Activated CD4-positive, alpha-beta memory T cell treated with anti-CD3 and anti-CD28 coated beads, Interleukin-2, amount 10 ng/mL, durations not matched to agents 7 days and 5 days (primary cell): ENCODE data around the gene MMP14. TPM values are rescaled to one million over a fixed set of nuclear protein-coding genes. Genes with fewer than 3 reads are reported as not detected.

ENCODE experiments used
- CTCF ChIA-PET: fragments of 350-600 bp; sonication (Branson Sonifier 250); formaldehyde crosslinking; loops from one replicate; lab custom pipeline; 2021; ENCODE audit warnings: antibody characterized with exemption, inconsistent platforms; lab: Charles Lee
- POLR2A ChIA-PET: fragments of 350-600 bp; sonication (Branson Sonifier 250); formaldehyde crosslinking; loops from one replicate; lab custom pipeline; 2021; ENCODE audit warnings: antibody characterized with exemption; lab: Charles Lee
- DNase-seq: peaks from one replicate; pipeline ENCODE4 v3.0.0-alpha.2; 2020
- H3K27ac Mint-ChIP-seq: one replicate; pipeline ENCODE4 v1.8.0; 2021; ENCODE audit warnings: mild to moderate bottlenecking, mixed read lengths
- H3K27me3 Mint-ChIP-seq: one replicate; pipeline ENCODE4 v1.8.0; 2021; ENCODE audit warnings: mixed read lengths
- H3K36me3 Mint-ChIP-seq: one replicate; pipeline ENCODE4 v1.8.0; 2021; ENCODE audit warnings: low read depth, mixed read lengths
- H3K4me1 Mint-ChIP-seq: one replicate; pipeline ENCODE4 v1.8.0; 2021; ENCODE audit warnings: mixed read lengths
- H3K4me3 Mint-ChIP-seq: one replicate; pipeline ENCODE4 v1.8.0; 2021; ENCODE audit warnings: mild to moderate bottlenecking, mixed read lengths
- H3K9me3 Mint-ChIP-seq: one replicate; pipeline ENCODE4 v1.8.0; 2021; ENCODE audit warnings: mixed read lengths
- total RNA-seq, 2 experiments: library from RNA; stranded (reverse); gene quantifications; one replicate each; pipeline ENCODE4 v1.2.3, GENCODE V29; 2021

Gene MMP14
- total RNA-seq, 2 experiments from 2014 or later = 1.9 to 2.9 TPM

DNA sequence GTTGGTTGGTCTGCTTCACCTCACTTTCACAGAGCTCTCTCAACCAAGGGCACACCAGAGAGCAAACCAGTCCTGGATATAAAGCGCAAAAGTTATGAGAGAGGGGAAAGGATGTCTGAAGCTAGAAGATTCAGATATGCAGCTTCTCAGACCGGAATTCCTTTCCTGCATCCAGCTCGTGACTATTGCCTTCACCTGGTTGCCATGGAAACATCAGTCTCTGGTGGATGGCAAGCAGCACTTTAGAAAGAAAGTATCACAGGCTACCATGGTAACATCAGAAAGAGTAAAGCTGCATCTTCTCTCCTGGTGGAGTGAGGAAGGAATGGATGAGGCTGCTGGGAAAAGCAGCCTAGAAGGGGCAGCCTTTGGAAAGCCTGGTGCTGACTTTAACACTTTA lies 60.4 kb downstream of the MMP14 start:
- H3K4me3 Mint-ChIP-seq = no peak overlapping the region
- ChIA-PET POLR2A (interaction anchor here (1.2 to 2.2 kb wide), 6 partner anchors 11 to 285 kb away, joined by 3 to 12 read pairs (median 4); partner anchors contain the start of gene PRMT5), CTCF (interaction anchor here (0.7 to 8.6 kb wide), 8 partner anchors 10 to 340 kb away, joined by 3 to 69 read pairs (median 4); partner anchors contain the start of gene LRP10)
- no peak for DNase-seq
- peaks cover 21% of the 10 kb centered on the region for H3K4me1 Mint-ChIP-seq
- H3K36me3 Mint-ChIP-seq = peaks cover 26% of the 10 kb centered on the region
- H3K27ac Mint-ChIP-seq = no peak overlapping the region
- H3K27me3 Mint-ChIP-seq = no peaks in the 10 kb centered on the region
- H3K9me3 Mint-ChIP-seq = no peaks in the 10 kb centered on the region

DNA sequence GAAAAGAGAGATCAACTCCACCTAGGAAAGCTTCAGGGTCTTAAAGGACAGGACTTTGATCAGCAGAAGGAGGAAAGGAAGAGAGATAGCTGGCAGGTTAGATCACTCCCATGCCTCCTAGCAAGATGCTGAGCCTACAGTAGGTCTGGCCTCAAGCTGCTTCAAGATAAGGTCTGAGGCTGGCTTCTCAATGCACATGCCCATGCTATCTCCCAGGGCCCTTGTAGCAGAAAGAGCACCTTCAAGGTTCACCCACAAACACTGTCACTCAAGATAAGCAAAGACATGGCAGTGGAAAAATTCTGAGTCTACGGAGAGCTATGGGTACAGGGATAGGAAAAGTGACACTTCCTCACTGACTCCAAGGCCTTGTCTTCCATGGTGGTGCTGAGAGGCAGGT lies 61.0 kb downstream of the MMP14 start:
- CTCF ChIA-PET = interaction anchor here (0.9 to 8.6 kb wide), 2 partner anchors 25 to 79 kb away, joined by 4 to 69 read pairs; partner anchors contain the start of gene LRP10
- POLR2A ChIA-PET = interaction anchor here (1.2 to 2.2 kb wide), 4 partner anchors 11 to 285 kb away, joined by 3 to 12 read pairs (median 4); no protein-coding TSS in a partner anchor
- no peaks in the 10 kb centered on the region for H3K27me3 Mint-ChIP-seq
- H3K27ac Mint-ChIP-seq = no peak overlapping the region
- no peak for DNase-seq
- no peaks in the 10 kb centered on the region for H3K9me3 Mint-ChIP-seq
- peaks cover 32% of the 10 kb centered on the region for H3K36me3 Mint-ChIP-seq
- H3K4me3 Mint-ChIP-seq = no peak overlapping the region
- peaks cover 19% of the 10 kb centered on the region for H3K4me1 Mint-ChIP-seq

Other genes starting within 250 kb of the MMP14 start
- gene DAD1, start 247.4 kb upstream of the MMP14 start, total RNA-seq = 100 to 1,000 TPM; 160 to 167 TPM
- 10 to 100 TPM; 16.7 to 20.7 TPM for gene ABHD4, start 238.3 kb upstream of the MMP14 start, total RNA-seq
- not detected for gene OR6J1, start 192.2 kb upstream of the MMP14 start, total RNA-seq
- gene OXA1L, start 69.9 kb upstream of the MMP14 start, total RNA-seq = 100 to 1,000 TPM; 118 to 122 TPM
- under 1 TPM; 0.38 to 0.60 TPM for gene SLC7A7, start 21.1 kb upstream of the MMP14 start, total RNA-seq
- gene MRPL52, start 6.7 kb upstream of the MMP14 start, total RNA-seq = 100 to 1,000 TPM; 108 to 119 TPM
- gene LRP10, start 35.2 kb downstream of the MMP14 start, total RNA-seq = 10 to 100 TPM; 88.5 to 98.6 TPM
- 1 to 10 TPM in 1 of 2 experiments, under 1 TPM in 1; 0.98 to 1.2 TPM for gene REM2, start 46.6 kb downstream of the MMP14 start, total RNA-seq
- 10 to 100 TPM; 71.8 to 73.5 TPM for gene RBM23, start 82.6 kb downstream of the MMP14 start, total RNA-seq
- gene PRMT5, start 92.8 kb downstream of the MMP14 start, total RNA-seq = 10 to 100 TPM; 46.3 to 49.8 TPM
- 10 to 100 TPM; 60.2 to 66.5 TPM for gene HAUS4, start 120.5 kb downstream of the MMP14 start, total RNA-seq
- gene AJUBA, start 146.0 kb downstream of the MMP14 start, total RNA-seq = 1 to 10 TPM; 1.2 to 1.3 TPM
- 10 to 100 TPM in 1 of 2 experiments, 1 to 10 TPM in 1; 9.4 to 10.4 TPM for gene C14orf93, start 173.6 kb downstream of the MMP14 start, total RNA-seq
- gene PSMB5, start 198.3 kb downstream of the MMP14 start, total RNA-seq = 10 to 100 TPM; 55.0 to 57.5 TPM
- not detected for gene PSMB11, start 205.6 kb downstream of the MMP14 start, total RNA-seq
- 1 to 10 TPM; 1.6 to 2.0 TPM for gene CDH24, start 220.9 kb downstream of the MMP14 start, total RNA-seq